Osteocyte (in vitro differentiated cells): ENCODE data around the gene GOSR2. TPM values are rescaled to one million over a fixed set of nuclear protein-coding genes. Genes with fewer than 3 reads are reported as not detected.
"Not testable (repeated sequence)": the region's sequence is repeated elsewhere in the genome, so short reads cannot be mapped to it uniquely, and the experiment has no call there.

Experiments used
- DNase-seq: peaks from one replicate; pipeline ENCODE4 v3.0.0; 2021; ENCODE audit warnings: mixed read lengths; ENCODE audit not compliant: unreplicated experiment; ENCODE audit errors: extremely low spot score
- H3K27ac Mint-ChIP-seq: one replicate; pipeline ENCODE4 v1.8.0; 2021; ENCODE audit warnings: mild to moderate bottlenecking, mixed read lengths; ENCODE audit not compliant: unreplicated experiment
- H3K27me3 Mint-ChIP-seq: one replicate; pipeline ENCODE4 v1.8.0; 2021; ENCODE audit warnings: mixed read lengths; ENCODE audit not compliant: unreplicated experiment
- H3K36me3 Mint-ChIP-seq: one replicate; pipeline ENCODE4 v1.8.0; 2021; ENCODE audit warnings: mixed read lengths; ENCODE audit not compliant: unreplicated experiment
- H3K4me1 Mint-ChIP-seq: one replicate; pipeline ENCODE4 v1.8.0; 2021; ENCODE audit warnings: mixed read lengths; ENCODE audit not compliant: unreplicated experiment
- H3K4me3 Mint-ChIP-seq: one replicate; pipeline ENCODE4 v1.8.0; 2021; ENCODE audit warnings: mild to moderate bottlenecking, moderate library complexity, mixed read lengths; ENCODE audit not compliant: unreplicated experiment
- H3K9me3 Mint-ChIP-seq: one replicate; pipeline ENCODE4 v1.8.0; 2021; ENCODE audit warnings: mixed read lengths; ENCODE audit not compliant: unreplicated experiment
- CTCF ChIP-seq: fragments of 200-600 bp; sonication (generic); IDR thresholded peaks from 2 replicates; pipeline ENCODE4 v1.5.0; 2021; ENCODE audit warnings: antibody characterized with exemption, mild to moderate bottlenecking, moderate library complexity
- total RNA-seq: library from RNA; stranded (reverse); gene quantifications from 2 replicates; pipeline ENCODE4 v1.2.1, GENCODE V29; 2021

The GOSR2 gene
- total RNA-seq, 1 donor from 2014 or later, result 63.7 TPM

- no peak overlapping the region for H3K4me3 Mint-ChIP-seq
- H3K36me3 Mint-ChIP-seq, result no peaks in the 10 kb centered on the region
- no peak for TF ChIP-seq CTCF
Measured at GRCh38 chr17:46916623-46917022, 6.3 kb upstream of the GOSR2 start.

GRCh38 chr17:46917041-46917440, 5.9 kb upstream of the GOSR2 start:
- H3K4me3 Mint-ChIP-seq, result no peak overlapping the region
- no peaks in the 10 kb centered on the region for H3K4me1 Mint-ChIP-seq
- peaks cover 8% of the 10 kb centered on the region for H3K27me3 Mint-ChIP-seq
- no peak for DNase-seq
- H3K27ac Mint-ChIP-seq, result no peak overlapping the region
- H3K9me3 Mint-ChIP-seq, result no peaks in the 10 kb centered on the region
- H3K36me3 Mint-ChIP-seq, result no peaks in the 10 kb centered on the region
- no peak for TF ChIP-seq CTCF

More at GRCh38 chr17:46916623-46917022, 6.3 kb upstream of the GOSR2 start:
- Mint-ChIP-seq H3K27ac (no peak overlapping the region), H3K27me3 (peaks cover 8% of the 10 kb centered on the region), H3K4me1 (no peaks in the 10 kb centered on the region), H3K9me3 (no peaks in the 10 kb centered on the region)
- DNase-seq, result no peak

GRCh38 chr17:46917516-46917915, 5.4 kb upstream of the GOSR2 start:
- TF ChIP-seq CTCF, result no peak
- Mint-ChIP-seq H3K36me3 (no peaks in the 10 kb centered on the region), H3K27me3 (peaks cover 6% of the 10 kb centered on the region), H3K4me1 (no peaks in the 10 kb centered on the region), H3K27ac (no peak overlapping the region), H3K9me3 (no peaks in the 10 kb centered on the region), H3K4me3 (no peak overlapping the region)
- DNase-seq, result no peak

GRCh38 chr17:46921962-46922361, 998 bp upstream of the GOSR2 start:
- H3K36me3 Mint-ChIP-seq, DNase-seq, H3K27me3 Mint-ChIP-seq, H3K9me3 Mint-ChIP-seq, H3K27ac Mint-ChIP-seq: not testable (repeated sequence)
- peaks cover 27% of the 10 kb centered on the region for H3K4me1 Mint-ChIP-seq
- H3K4me3 Mint-ChIP-seq, result peak overlapping the region; percentile 66

GRCh38 chr17:46922487-46922803, 515 bp upstream of the GOSR2 start:
- Mint-ChIP-seq H3K27ac (peak overlapping the region; percentile 100), H3K4me1 (peaks cover 30% of the 10 kb centered on the region), H3K4me3 (peak overlapping the region; percentile 84), H3K36me3 (no peaks in the 10 kb centered on the region), H3K27me3 (no peaks in the 10 kb centered on the region), H3K9me3 (no peaks in the 10 kb centered on the region)
- no peak for TF ChIP-seq CTCF
- DNase-seq, result no peak

GRCh38 chr17:46925185-46925868, 2.4 kb downstream of the GOSR2 start:
- DNase-seq, result no peak
- no peak overlapping the region for H3K27ac Mint-ChIP-seq
- H3K27me3 Mint-ChIP-seq, result no peaks in the 10 kb centered on the region
- peaks cover 46% of the 10 kb centered on the region for H3K4me1 Mint-ChIP-seq
- no peak for TF ChIP-seq CTCF
- H3K4me3 Mint-ChIP-seq, result peak overlapping the region; percentile 18
- H3K36me3 Mint-ChIP-seq, result peaks cover 3% of the 10 kb centered on the region
- H3K9me3 Mint-ChIP-seq, result no peaks in the 10 kb centered on the region
